Cardiac muscle cell (in vitro differentiated cells and primary cell): ENCODE results near the gene FNDC3B. TPM values are rescaled to one million over a fixed set of nuclear protein-coding genes. Genes with fewer than 3 reads are reported as not detected.

ENCODE experiments used
- DNase-seq, 2 donors: peaks; one replicate each; pipeline versions ENCODE4 v3.0.0 to v3.0.0-alpha.2; 2010 to 2017; ENCODE audit warnings: low read depth in 1 of 2, low spot score in 1 of 2
- H3K27ac ChIP-seq: fragments of 200-600 bp; sonication (generic); 2 replicates; pipeline ENCODE4 v1.5.1; 2016
- H3K27me3 ChIP-seq: fragments of 200-600 bp; sonication (generic); 2 replicates; pipeline ENCODE4 v1.6.0; 2016; ENCODE audit warnings: control low read depth
- H3K36me3 ChIP-seq: fragments of 200-600 bp; sonication (generic); 2 replicates; pipeline ENCODE4 v1.5.1; 2016; ENCODE audit warnings: control low read depth
- H3K4me1 ChIP-seq: fragments of 200-600 bp; sonication (generic); 2 replicates; pipeline ENCODE4 v1.8.1; 2017; ENCODE audit warnings: low read depth, mild to moderate bottlenecking, mixed run types
- H3K4me3 ChIP-seq: fragments of 200-600 bp; sonication (generic); 2 replicates; pipeline ENCODE4 v1.5.1; 2016; ENCODE audit warnings: mild to moderate bottlenecking
- H3K9me3 ChIP-seq: fragments of 200-600 bp; sonication (generic); 2 replicates; pipeline ENCODE4 v1.5.1; 2017; ENCODE audit warnings: low read depth, mild to moderate bottlenecking, control low read depth
- polyA plus RNA-seq: library from polyadenylated mRNA; unstranded; fragments of >200 nt; fragmentation: Nextera tagmentation; extraction: Ambion mirVana; gene quantifications from 2 replicates; pipeline ENCODE4 v1.2.1, GENCODE V29; 2016
- total RNA-seq: library from RNA; depleted of rRNA; stranded (reverse); fragments of >200 nt; gene quantifications from 2 replicates; pipeline ENCODE4 v1.2.3, GENCODE V29; 2016
- TF ChIP-seq, protein P1 (sequence below): IDR thresholded peaks from 2 replicates; pipeline ENCODE4 v1.5.1; 2012; ENCODE audit warnings: low read depth, mild to moderate bottlenecking, low read length

FNDC3B gene
- total and polyA plus RNA-seq, 2 experiments from 2014 or later: 55.2 to 62.3 TPM

DNA sequence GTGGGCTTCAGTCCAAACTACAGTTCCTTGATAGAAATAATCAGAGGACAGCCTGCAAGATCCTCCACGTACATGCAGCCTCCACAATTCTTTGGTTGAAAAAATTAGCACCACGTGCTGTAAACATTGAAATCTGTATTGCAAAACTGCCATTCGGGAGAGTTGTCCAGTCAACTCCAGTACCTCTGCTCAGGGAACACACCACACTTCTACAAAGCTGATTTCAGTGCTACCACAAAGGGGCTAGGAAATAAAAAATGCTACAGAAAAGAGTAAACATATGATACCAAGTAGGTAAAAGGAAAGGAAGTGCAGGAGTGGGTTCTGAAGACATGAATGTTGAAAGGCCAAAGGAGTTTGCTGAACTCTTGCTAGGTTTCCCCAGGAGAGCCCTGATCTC lies 368.5 kb downstream of the FNDC3B start:
- H3K4me1 ChIP-seq: no peaks in the 10 kb centered on the region
- H3K4me3 ChIP-seq: no peak overlapping the region
- H3K27me3 ChIP-seq: no peaks in the 10 kb centered on the region
- H3K36me3 ChIP-seq: no peaks in the 10 kb centered on the region
- TF ChIP-seq, protein P1, sequence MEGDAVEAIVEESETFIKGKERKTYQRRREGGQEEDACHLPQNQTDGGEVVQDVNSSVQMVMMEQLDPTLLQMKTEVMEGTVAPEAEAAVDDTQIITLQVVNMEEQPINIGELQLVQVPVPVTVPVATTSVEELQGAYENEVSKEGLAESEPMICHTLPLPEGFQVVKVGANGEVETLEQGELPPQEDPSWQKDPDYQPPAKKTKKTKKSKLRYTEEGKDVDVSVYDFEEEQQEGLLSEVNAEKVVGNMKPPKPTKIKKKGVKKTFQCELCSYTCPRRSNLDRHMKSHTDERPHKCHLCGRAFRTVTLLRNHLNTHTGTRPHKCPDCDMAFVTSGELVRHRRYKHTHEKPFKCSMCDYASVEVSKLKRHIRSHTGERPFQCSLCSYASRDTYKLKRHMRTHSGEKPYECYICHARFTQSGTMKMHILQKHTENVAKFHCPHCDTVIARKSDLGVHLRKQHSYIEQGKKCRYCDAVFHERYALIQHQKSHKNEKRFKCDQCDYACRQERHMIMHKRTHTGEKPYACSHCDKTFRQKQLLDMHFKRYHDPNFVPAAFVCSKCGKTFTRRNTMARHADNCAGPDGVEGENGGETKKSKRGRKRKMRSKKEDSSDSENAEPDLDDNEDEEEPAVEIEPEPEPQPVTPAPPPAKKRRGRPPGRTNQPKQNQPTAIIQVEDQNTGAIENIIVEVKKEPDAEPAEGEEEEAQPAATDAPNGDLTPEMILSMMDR: no peak
- DNase-seq: no peak
- H3K9me3 ChIP-seq: no peaks in the 10 kb centered on the region
- H3K27ac ChIP-seq: no peak overlapping the region

DNA sequence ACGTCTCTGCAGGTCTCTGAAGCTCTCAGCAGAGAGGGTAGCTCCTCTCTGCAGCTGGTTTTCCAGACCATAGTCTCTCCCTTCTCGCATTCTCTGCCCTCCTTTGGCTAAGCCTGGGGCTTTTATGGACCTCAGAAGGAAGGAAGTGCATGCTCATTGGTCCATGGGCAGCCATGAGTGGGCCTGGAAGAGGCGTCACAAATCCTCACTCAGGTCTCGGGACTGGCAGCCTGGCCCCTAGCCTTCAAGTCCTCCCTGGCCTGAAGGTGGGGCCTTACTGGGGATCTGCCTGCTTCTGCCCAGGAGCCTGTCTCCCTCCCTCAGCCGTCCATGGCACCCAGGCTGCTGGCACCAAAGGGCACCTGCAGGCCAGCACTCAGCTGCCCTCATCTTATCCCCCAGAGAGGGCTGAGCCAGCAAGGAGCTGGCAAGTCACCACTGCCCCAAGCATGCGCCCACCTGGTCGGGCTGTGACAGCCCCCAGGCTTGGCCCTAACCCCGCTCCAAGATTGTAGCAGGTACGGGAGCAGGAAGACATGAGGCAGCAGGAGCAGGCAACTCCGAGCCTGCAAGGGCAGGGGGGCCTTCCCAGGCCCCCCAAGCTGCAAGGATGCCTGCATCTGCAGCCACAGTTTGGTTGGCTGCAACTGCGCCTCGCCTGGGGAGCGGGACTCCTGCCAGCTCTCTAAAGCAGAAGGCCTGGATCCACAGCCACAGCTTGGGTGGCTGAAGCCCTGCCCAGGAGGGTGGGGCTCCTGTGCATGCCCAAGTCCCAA lies 371.5 kb downstream of the FNDC3B start:
- TF ChIP-seq, protein P1: no peak
- DNase-seq: no peak
- Histone ChIP-seq H3K36me3 (no peaks in the 10 kb centered on the region), H3K27me3 (no peaks in the 10 kb centered on the region), H3K4me3 (no peak overlapping the region), H3K9me3 (no peaks in the 10 kb centered on the region), H3K4me1 (no peaks in the 10 kb centered on the region), H3K27ac (no peak overlapping the region)

DNA sequence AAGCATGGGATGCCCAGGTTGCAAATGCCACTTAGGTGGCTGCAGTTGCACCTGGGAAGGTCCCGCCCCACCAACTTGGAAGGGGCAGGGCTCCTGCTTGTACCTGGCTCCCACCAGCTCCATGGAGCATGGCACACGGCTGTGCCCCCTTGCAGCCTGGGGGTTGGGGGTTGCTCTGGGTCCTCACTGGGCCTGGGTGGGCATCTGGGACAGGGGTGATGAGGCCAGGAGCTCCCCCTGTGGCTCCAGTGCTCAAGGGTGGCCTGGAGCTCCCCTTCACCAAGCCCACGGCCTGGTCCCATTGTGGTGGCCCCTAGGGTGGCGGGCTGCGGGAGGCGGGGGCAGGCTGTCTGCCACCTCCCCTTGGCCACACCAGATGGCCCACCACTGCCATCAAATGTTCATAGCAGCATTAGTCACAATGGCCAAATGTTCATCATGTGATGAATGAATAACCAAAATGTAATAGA lies 372.1 kb downstream of the FNDC3B start:
- Histone ChIP-seq H3K9me3 (no peaks in the 10 kb centered on the region), H3K4me3 (no peak overlapping the region), H3K27ac (no peak overlapping the region), H3K4me1 (no peaks in the 10 kb centered on the region), H3K27me3 (no peaks in the 10 kb centered on the region), H3K36me3 (no peaks in the 10 kb centered on the region)
- TF ChIP-seq, protein P1: no peak
- no peak for DNase-seq

DNA sequence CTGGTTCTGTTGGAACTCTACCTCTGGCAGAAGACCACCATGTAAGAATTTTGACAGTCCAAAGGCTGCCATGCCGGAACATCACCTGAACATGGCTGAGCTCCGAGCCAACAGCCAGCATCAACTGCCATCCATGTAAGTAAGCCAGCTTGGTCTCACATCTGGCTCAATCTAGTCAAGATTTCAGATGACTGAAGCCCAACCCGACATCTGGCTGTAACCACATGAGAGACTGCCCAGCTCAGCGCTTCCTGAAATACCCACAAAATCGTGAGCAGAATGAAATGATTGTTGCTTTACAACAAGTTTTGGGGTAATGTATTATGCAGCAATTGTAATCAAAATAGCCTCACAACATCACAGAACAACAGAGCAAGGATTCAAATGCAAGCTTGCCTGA lies 375.9 kb downstream of the FNDC3B start:
- TF ChIP-seq, protein P1: no peak
- no peak overlapping the region for H3K4me3 ChIP-seq
- DNase-seq: no peak
- no peaks in the 10 kb centered on the region for H3K4me1 ChIP-seq
- H3K9me3 ChIP-seq: no peaks in the 10 kb centered on the region
- no peak overlapping the region for H3K27ac ChIP-seq
- no peaks in the 10 kb centered on the region for H3K27me3 ChIP-seq
- no peaks in the 10 kb centered on the region for H3K36me3 ChIP-seq

DNA sequence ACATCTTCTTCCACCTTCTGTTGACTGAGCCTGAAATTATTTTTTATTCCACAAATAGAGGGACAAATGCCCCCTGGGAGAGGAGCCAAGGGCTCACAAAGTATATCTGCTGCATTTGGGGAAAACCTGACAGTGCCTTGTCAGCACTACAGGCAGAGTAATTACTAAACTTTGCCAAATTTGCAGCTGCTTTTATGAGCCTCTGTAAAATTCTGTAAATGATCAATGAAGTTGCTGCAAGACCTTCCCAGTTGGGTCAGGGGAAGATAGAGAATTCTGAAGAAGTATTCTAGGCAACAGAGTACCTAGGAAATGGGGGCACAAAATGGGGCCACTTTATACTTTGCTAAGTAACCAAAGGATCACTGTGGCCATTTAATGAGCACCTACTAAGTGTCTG lies 398.3 kb downstream of the FNDC3B start:
- Histone ChIP-seq H3K27me3 (peaks cover 13% of the 10 kb centered on the region), H3K27ac (no peak overlapping the region), H3K4me1 (no peaks in the 10 kb centered on the region), H3K4me3 (no peak overlapping the region), H3K36me3 (no peaks in the 10 kb centered on the region), H3K9me3 (no peaks in the 10 kb centered on the region)
- TF ChIP-seq, protein P1: no peak
- no peak for DNase-seq
